HG03342 (cell line): ENCODE results near the gene MYOCD.

Experiments used
- ATAC-seq: cut with Tn5 transposase; IDR thresholded peaks from one replicate; pipeline ENCODE4 v1.9.1; 2021; ENCODE audit warnings: mild to moderate bottlenecking, moderate library complexity; ENCODE audit not compliant: unreplicated experiment

The MYOCD gene

DNA sequence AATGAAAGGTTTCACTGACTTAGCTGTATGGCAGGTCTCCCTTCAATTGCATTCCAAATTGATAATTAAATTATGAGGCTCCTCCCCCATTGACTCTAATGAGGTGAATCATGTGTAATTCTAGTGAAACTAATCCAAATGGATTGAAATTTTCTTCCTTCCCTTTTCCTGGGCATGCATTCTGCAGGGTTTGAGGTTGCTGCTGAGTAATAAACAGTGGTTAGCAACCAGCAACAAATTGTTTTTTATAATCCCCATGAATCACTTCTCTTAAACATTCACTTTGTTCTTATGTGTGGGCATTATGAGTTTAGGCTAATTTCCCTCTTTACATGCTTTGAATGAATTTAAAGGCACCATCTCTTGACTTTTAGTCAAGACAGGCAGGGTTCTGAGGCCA lies 43.4 kb downstream of the MYOCD start:
- ATAC-seq, result no peak

DNA sequence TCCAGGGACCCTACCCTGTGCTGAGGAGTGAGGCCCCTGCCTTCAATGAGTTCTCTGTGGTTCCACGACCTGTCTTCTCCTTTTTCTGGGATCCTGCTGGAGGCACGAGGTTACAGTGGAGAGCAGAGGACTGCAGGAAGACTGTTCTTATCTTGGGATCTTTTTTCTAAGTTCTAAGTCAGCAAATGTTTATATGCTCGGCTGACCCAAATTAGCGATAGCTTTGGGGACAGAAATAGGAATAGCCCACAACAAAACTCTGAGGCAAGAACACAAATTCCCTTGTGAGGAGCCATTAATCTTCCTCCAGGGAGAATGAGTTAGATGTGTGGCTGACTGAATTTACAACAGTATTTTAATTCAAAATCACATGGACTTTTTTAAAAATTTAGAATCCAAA lies 46.7 kb downstream of the MYOCD start:
- ATAC-seq, result no peak

DNA sequence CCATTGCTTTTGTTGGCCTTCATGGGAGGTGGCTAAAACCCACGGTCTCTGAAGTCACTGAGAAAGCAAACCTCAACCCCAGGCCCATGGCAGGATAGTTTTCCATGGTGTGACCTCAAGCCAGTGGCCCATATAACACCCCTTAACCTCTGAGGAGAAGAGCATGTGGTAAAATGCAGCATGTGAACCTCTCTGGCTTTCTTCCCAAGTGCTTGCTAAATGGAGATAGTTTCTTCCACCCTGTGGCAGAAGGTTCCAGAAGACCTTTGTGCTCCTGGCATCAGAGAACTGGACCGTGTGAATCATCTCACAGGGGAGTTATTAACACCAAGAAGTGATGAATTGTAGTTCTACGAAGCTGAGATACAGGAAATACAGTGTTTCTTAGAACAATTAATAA lies 47.3 kb downstream of the MYOCD start:
- ATAC-seq, result no peak

DNA sequence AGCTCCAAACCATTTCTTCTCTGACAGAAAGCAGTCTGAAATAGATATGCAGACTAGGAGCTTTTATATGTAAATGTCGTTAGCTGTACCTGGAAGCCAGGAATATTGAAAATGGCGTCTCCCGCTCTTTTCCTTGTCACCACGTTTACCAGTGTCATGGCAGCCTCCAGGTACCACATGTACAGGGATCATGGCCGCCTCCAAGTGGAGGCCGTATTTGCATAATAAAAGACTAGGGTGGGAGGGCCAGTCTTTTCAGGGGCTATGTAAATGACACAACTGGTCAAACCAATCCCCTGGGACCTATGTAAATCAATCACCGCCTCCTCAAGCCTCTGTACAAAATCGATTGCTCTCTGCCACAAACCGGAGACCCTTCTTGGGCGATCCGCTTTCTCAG lies 54.3 kb downstream of the MYOCD start:
- no peak for ATAC-seq

DNA sequence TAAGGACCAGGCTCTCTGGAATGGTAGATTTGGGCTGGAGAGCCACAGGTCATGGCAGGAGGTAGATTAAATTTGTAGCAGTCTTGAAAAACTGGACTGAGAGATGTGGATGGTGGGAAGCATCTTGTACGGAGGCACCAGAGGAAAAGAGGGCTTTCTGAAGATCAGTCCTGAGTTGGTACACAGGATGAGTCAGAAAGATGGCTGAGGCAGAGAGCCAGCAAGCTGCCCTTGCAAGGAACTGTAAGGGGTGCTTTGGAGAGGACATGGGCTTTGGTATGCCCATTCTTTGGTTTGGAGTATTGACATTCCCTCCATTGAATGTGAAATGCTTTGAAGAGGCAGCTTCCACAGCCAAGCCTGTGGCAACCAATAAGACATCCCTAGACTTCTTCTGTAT lies 55.9 kb downstream of the MYOCD start:
- no peak for ATAC-seq

DNA sequence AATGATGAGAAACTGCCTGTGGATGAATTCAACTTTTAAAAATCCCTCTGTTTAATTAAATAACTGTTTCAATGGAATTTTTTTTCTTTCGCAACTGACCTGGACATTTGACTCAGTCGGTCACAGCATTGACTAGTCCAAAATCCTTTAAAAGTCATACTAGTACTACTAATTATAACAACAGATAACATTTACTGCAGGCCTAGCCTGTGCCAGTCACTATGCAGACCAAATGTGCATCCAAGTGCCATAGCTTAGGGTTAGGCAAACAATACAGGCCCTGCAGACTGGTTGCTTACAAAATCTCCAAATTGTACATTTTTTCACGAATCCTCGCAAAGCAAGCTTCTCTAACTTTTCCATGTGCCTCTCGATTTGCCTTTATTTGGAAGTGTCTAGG lies 56.6 kb downstream of the MYOCD start:
- ATAC-seq, result no peak

DNA sequence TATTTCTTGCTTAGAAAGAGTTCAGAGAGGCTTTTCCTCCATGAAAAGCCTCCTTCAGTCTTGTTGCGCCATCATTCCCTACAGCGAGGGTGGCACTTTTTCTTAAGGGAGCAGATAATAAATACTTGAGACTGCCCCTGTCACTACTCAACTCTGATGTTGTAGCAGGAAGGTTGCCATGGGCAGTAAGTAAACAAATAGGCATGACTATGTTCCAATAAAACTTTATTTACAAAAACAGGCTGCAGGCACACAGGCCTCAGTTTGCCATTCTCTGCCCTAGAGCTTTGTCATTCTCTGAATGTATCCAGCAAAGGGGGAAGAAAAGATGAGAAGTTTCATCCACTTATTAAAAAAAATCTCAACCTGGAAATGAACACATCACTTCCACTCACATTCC lies 60.4 kb downstream of the MYOCD start:
- ATAC-seq, result no peak

DNA sequence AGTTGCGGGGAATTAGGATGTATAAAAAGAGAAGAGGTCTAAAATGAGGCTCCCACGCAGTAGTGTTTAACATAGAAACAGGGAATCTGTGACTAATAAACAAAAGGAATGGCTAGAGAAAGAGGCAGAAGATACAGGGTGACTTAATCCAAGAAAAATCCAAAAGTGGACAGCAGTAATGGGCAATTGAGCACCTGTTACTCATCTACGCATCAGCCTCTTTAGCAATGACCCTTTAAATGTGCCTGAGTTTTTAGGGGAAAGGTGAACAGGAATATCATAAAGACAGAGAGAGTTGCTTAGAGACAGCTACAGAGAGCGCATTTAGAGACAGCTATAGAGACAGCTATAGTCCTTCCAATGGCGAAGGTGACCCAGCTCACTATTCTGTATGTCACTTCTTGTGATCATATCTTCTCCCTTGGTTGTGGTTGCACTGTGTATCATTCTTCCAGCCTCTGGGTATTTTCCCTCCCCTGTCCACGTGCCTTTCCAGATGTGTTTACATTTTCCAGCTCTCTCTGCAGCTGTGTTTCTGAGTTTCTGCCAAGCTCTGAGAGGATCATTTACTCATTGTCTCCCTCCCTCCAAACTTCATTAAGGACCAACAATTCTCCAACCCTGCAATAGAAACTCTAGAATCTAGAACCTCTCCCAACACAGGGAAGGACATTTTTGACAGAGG lies 61.5 kb downstream of the MYOCD start:
- no peak for ATAC-seq

DNA sequence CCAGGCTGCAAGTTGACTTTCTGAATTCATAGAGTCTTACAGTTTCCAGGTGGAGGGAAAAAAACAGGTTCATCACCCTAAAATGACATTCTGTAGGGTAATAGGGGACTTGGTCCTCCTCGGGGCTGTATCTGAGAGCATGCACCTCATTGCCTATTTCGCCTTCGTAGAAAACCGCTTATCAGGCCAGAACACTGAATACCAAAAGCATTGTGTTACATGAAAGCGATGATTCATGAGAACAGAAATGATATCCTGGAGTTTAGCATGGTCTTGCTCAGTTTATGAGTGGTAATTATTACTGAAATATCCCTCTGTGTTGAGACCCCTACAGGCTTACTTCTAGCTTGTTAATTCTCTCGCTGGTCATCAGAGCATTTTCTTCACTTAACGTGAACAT lies 62.2 kb downstream of the MYOCD start:
- no peak for ATAC-seq

DNA sequence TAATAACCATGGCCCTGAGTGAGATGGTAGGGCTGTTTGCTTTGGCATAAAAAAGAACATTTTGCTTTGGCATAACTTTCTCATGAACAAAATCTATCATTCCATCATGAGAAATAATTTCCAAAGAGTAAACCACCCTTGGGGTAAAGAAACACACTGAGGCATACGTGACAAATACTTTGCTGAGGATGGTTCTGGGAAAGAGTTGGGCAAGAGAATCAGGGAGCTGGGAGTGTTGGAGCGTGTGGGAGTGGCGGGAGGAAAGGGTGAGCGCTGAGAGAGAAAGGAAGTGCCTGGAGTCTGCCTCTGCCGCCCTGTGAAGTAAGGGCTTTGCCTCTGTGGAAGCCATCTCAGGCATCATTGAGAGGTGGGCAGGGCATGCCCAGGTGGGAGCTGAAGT lies 63.4 kb downstream of the MYOCD start:
- no peak for ATAC-seq

DNA sequence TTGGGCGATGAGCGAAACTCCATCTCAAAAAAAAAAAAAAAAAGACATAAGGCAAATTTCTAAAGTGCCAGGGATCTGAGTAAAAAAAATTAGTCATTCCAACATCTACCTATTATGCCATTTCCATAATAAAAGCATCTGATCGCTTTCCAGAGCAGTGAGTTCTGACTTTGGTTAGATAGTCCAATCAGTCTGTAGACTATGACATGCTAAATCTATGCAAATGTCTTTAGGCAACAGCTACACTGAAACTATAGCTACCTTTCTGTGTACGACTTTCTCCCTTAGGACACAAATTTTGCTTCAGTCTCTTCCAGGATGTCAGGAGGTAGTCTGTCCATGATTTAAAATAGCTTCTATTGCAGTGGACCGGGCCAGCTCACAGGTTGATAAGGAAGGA lies 64.7 kb downstream of the MYOCD start:
- no peak for ATAC-seq

DNA sequence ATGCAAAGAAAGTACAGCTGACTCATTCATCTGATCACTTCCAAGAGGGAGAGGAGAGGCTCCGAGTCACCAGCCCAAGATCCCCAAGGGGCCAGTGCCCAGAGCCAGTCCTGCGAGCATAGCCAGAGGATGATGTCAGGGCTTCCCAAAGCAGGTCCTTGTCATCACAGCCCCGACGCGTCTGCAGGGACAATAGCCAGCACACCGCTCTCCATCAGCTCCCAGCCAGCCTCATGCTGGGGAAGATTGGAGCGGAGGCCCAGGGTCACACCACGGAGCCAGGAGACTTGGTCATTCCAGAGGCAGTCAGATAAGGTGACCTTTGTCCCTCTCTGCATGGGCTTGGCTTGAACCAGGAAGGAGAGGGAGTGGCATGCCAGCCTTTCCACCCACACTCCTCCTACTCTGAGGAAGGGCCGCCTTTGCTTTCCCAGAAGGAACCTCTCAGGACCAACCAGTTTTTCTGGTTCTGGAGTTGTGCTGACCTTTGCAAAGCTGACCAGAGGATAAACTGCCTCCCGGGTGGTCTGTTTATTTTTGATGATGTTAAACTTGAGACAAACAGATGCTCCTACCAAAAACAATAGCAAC lies 65.3 kb downstream of the MYOCD start:
- ATAC-seq, result no peak

DNA sequence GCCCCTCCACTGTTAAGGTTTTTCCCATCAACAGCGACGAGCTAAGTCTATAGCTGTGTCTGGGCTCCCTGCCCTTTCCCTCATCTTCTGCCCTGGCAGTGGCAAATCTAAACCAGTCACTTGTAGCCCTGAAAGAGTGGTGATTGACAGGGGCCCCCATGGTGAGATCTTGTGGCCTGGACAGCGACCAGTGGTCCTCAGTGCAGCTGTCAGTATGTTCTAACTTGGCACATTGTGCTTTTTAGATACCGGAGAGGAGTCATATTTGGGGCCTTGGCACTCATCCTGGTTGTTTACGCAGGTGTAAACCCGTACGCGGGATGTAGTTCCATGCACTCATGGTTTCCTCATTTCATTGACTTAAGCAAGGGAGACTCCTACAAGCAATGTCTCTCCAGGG lies 66.1 kb downstream of the MYOCD start:
- no peak for ATAC-seq

DNA sequence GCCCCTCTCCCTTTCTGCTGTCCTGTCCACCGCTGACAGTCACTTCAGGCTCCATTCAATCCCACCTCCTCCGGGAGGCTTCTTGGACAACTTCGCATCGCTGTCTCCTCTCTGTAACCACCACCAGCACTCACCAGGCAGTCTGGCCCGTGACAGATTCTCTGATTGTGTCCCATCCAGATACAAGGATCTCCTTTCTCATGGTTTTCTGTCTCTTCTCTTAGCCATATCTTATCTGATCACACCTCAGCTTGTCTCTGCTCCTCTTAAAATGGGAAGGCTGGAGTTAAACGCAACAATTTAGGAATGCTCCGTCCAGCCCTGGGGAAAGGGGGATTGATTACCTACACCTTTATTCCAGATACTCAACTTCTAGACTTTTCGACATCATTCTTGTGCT lies 66.7 kb downstream of the MYOCD start:
- ATAC-seq, result no peak

DNA sequence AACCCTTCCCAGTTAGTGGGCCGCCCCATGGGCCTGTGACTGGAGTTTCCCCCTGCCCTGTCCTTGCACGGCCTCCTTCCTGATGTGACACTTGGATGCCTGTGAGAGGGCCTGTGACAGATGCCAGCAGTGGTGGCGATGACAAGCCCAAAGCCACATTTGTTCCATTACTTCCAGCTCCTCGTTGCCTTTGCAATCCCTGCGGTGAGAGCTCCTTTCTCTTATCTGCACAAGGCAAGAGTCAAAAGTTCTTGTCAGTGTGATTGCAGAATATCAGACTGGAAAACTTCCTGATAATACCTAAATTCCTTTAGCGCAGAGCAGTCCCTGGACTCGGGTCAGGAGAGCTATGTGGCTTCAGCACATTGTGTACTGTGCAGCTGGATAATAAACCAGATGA lies 69.2 kb downstream of the MYOCD start:
- ATAC-seq, result no peak

DNA sequence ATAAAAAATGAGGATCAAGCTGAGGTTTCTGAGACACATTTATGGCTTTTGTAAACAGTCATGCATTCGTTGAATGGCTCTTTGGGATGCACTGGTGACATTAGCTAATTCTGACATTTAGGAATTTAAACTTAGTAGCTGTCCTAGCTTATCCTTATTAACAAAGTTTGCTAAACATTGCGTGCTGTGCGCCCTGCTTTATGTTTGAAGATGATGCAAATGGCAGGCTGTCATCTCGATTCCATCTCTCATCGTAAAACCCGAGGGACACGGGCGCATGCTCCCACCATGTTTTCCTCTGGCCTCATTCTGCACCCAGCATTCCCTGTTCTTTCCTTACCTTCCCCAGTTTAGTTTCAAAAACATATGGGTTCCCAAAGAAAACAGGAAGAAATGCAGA lies 69.8 kb downstream of the MYOCD start:
- no peak for ATAC-seq

DNA sequence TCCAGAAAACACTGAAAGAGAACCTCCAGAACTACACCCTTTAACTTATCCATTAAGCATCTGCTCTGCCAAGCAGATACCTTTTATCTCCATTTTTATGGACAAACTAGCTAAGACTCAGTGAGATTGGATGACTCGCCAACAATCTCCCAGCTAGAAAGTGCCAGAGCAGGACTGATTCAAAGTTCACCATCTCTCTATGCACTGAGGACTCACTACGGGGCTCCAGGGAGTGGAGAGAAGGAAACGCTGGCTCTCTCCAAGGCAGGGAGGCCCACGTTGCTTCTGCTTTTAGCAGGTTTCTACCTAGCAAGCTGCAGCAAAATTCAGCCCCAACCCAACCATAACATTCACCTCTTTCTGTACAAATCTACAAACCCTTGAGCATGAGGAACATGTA lies 70.8 kb downstream of the MYOCD start:
- ATAC-seq, result no peak

DNA sequence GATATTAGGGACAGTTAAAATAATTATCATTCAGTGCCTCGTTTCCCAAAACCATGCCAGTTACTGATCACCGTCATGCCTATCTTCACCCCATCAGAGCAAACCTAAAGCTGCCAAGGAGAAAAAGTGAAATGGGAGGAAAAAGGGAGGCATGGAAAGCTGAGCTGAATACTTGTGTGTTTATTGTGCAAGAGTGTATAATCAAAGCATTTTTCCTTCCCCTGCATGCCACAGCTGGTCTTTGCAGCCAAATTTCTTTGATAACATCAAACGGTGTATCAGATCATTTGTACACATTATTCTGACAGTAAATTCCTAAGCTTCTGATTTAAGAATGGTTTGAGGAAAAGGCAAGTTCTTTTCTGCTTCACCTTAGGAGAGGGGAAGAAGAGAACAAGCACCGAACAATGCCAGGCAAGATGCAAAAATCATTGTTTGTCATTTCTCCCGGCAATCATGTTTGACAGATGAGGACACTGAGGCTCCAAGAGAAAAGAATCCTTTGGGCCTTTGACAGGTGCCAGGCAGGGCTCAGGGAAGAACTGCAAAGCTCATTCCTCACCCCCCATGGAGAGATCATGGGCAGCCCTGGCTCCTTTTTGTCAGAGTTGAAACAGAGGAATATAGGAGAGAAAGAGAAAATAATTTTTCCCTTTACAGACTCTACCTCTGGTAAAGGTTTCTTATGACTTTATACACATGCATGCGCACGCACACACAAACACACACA lies 72.2 kb downstream of the MYOCD start:
- ATAC-seq, result no peak

DNA sequence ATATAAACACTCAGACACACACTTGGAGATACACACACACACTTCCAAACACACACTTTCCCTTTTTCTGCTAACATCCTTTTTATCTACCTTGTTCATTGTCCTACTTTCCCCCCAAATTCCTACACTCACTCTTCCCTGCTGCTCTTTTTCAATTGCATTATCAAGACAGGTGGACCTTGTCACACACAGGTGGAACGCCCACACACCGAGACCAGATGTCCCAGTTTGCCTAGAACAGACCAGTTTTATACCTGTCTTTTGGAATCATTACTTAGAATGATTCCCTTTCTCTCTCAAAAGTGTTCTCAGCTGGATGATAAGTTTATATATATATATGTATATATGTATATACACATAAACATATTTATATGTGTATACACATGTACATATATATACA lies 72.9 kb downstream of the MYOCD start:
- no peak for ATAC-seq

DNA sequence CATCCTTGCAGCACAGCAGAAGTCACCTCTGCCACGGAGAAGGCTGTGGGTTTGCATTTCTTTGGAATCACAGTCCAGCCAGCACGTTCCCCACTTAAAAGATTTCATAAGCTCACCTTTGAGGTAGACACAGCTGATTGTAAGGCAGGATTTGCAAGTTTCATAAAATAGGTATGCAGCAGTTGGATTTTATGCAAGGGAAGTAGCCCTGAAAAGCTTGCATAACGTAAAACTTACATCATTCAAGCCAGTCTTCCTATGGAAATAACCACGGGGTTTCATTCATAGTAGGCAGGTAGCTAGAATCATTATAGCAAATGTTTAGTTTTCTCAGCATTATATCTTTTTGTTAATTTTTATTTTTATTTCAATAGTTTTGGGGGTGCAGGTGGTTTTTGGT lies 73.8 kb downstream of the MYOCD start:
- ATAC-seq, result no peak

DNA sequence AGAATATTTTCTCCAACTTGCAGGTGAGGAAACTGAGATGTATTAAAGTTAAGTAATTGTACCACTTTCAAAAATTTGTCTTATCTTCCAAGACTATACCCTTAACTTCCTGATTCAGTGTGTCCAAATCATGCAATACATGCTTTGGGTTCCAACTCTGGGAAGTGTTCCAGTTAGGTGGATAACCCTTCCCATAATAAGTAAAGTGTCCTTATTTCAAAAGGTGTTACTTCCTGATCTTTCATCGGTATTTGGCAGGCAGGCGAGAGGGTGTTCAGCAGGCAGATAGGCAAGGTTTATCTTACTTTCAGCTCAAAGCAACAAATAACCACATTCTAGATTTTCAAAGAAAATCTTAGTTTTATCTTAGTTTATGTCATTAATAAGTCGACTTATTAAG lies 77.4 kb downstream of the MYOCD start:
- no peak for ATAC-seq

DNA sequence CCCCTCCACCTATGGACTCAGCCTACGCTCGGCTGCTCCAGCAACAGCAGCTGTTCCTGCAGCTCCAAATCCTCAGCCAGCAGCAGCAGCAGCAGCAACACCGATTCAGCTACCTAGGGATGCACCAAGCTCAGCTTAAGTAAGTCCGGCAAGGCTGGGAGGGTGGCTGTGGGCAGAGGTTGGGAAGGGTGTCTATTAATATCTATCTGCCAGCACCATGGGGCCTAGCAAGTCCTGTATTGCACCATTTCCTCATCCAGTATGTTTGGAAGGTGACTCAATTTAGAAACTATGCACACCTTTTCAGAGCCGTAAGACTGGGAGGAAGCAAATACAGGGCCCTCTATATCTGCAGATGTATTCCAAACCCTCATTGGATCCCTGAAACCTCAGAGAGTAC lies 78.6 kb downstream of the MYOCD start:
- no peak for ATAC-seq

DNA sequence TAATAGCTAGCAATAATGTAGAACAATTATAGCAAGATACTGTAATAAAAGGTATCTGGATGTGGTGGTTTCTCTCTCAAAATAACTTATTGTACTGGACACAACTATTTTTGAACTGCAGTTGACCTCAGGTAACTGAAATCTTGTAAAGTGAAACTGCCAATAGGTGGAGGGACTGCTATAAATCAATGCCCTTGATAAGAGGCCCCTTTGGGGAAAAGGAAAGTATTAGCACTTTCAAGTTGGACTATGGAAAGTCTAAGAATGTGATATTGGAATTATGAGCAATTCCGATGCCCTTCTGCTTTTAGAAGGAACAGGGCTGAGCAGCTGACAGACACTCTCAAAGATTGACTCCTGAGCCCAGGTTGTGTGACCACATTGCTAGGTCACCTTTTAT lies 79.1 kb downstream of the MYOCD start:
- ATAC-seq, result no peak
